Right lobe of liver (tissue), 6 donors: Measurements from ENCODE around the gene GTPBP2. TPM values are rescaled to one million over a fixed set of nuclear protein-coding genes. Genes with fewer than 3 reads are reported as not detected.
A peak's percentile ranks its signal among the peaks of the same experiment; 100 is the strongest.
"Not testable (repeated sequence)": the region's sequence is repeated elsewhere in the genome, so short reads cannot be mapped to it uniquely, and the experiment has no call there.

ENCODE experiments used
- ATAC-seq, 4 donors: fragments of 200-7000 bp; cut with Tn5 transposase; one replicate each; pipeline ENCODE4 v1.9.1; 2020; ENCODE audit warnings: mild to moderate bottlenecking in 4 of 4, moderate library complexity in 4 of 4
- DNase-seq, 3 donors: peaks; one replicate each; pipeline ENCODE4 v3.0.0-alpha.2; 2020
- H3K27ac ChIP-seq, 3 donors: fragments of 200-600 bp; one replicate each; pipeline ENCODE4 v1.8.0; 2022
- H3K27me3 ChIP-seq, 2 donors: fragments of 200-600 bp; one replicate each; pipeline ENCODE4 v1.8.0; 2022
- H3K36me3 ChIP-seq, 4 donors: fragments of 200-600 bp; sonication (generic) in 1 of 4; one replicate each; pipeline versions ENCODE4 v1.5.1 to v1.8.0; 2017 to 2022; ENCODE audit warnings: control low read depth in 1 of 4
- H3K4me1 ChIP-seq, 4 donors: fragments of 200-600 bp; sonication (generic) in 1 of 4; one replicate each; pipeline versions ENCODE4 v1.5.1 to v1.8.0; 2017 to 2022; ENCODE audit warnings: control low read depth in 1 of 4
- H3K4me3 ChIP-seq, 3 donors: fragments of 200-600 bp; one replicate each; pipeline ENCODE4 v1.8.0; 2022
- H3K9me3 ChIP-seq, 4 donors: fragments of 200-600 bp; sonication (generic) in 1 of 4; one replicate each; pipeline versions ENCODE4 v1.5.1 to v1.8.0; 2017 to 2022; ENCODE audit warnings: control low read depth in 1 of 4
- CTCF ChIP-seq, 4 donors: fragments of 200-600 bp in 3 of 4; fragments of 450-650 bp in 1 of 4; IDR thresholded peaks; one replicate each; pipeline versions ENCODE4 v1.5.1 to v1.8.0; 2016 to 2022; ENCODE audit warnings: antibody characterized with exemption in 4 of 4, mild to moderate bottlenecking in 2 of 4
- POLR2A ChIP-seq: fragments of 450-650 bp; IDR thresholded peaks from one replicate; pipeline ENCODE4 v1.6.1; 2017; ENCODE audit warnings: antibody characterized with exemption, mild to moderate bottlenecking
- WGBS: methylation state at CpG from one replicate; pipeline ENCODE4 v1.1.6; 2018; ENCODE audit warnings: low coverage, low lambda C conversion rate; ENCODE audit not compliant: insufficient coverage; ENCODE audit errors: missing lambda C conversion rate; 5-methylcytosine and 5-hydroxymethylcytosine counted together
- intact Hi-C, 2 donors: fragments of 100-400 bp; cut with DNase I; formaldehyde crosslinking; loops; one replicate each; pipeline versions ENCODE4 v1.11.2 to v1.14.1; 2022
- total RNA-seq, 6 experiments: library from RNA; depleted of rRNA in 2 of 6; stranded (reverse); fragments of >200 nt in 2 of 6; fragmentation: NEBNext Ultra II Directional in 3 of 6; extraction: Animal tissue kit (Norgen Biotek cat#: 25700) in 3 of 6; gene quantifications; one replicate each; pipeline versions ENCODE4 v1.1.0 to v1.2.4, GENCODE V29; 2016 to 2023
- donor health status: DM: no; HTN: yes; CAD: no.
- donor health status: DM: no; HTN: no; CAD: no.
- donor health status: DM: no; HTN: no; CAD: no.
- donor health status: DM: no; HTN: yes; CAD: no.
- donor health status: DM: no; HTN: yes; CAD: no.

GTPBP2 gene
- total RNA-seq, 6 experiments from 2014 or later, result 12.5 to 39.9 (median 19.2) TPM

GRCh38 chr6:43608310-43608763, 20.7 kb downstream of the GTPBP2 start:
- 0% methylated on average over 5 of the region's 5 CpGs for WGBS
- Histone ChIP-seq H3K27ac (no peak overlapping the region), H3K27me3 (no peaks in the 10 kb centered on the region), H3K9me3 (no peaks in the 10 kb centered on the region), H3K4me3 (no peak overlapping the region), H3K4me1 (no peaks in the 10 kb centered on the region), H3K36me3 (peaks cover 0 to 30% (median 6%) of the 10 kb centered on the region in 4 donors)
- intact Hi-C loops, result no loop called here
- ATAC-seq, result peak; percentile 73 to 90 (median 80)
- DNase-seq, result peak in 2 of 3 donors; percentile 47 to 61
- peak; percentile 70 to 87 (median 82) for TF ChIP-seq CTCF (IDR thresholded peaks at IDR 0.05)
- TF ChIP-seq POLR2A, result no peak

- Histone ChIP-seq H3K4me1 (no peaks in the 10 kb centered on the region), H3K36me3 (peaks cover 0 to 36% (median 2%) of the 10 kb centered on the region in 4 donors), H3K27ac (no peak overlapping the region), H3K9me3 (no peaks in the 10 kb centered on the region), H3K4me3 (no peak overlapping the region), H3K27me3 (no peaks in the 10 kb centered on the region)
- 95% methylated on average over 2 of the region's 2 CpGs for WGBS
- no peak for DNase-seq
- intact Hi-C loops, result no loop called here
- ATAC-seq, result no peak
- no peak for TF ChIP-seq POLR2A
- no peak for TF ChIP-seq CTCF (IDR thresholded peaks at IDR 0.05)
These were observed 23.0 kb downstream of the GTPBP2 start for GRCh38 chr6:43606019-43606418.

GRCh38 chr6:43604174-43604573, 24.9 kb downstream of the GTPBP2 start:
- Histone ChIP-seq H3K4me3 (no peak overlapping the region), H3K27me3 (no peaks in the 10 kb centered on the region), H3K9me3 (no peaks in the 10 kb centered on the region), H3K36me3 (peaks cover 0 to 30% (median 2%) of the 10 kb centered on the region in 4 donors), H3K27ac (no peak overlapping the region), H3K4me1 (no peaks in the 10 kb centered on the region)
- TF ChIP-seq CTCF (IDR thresholded peaks at IDR 0.05) (no peak), POLR2A (no peak)
- DNase-seq, result no peak
- intact Hi-C loops, result no loop called here
- no peak for ATAC-seq
- WGBS, result 100% methylated on average over 1 of the region's 2 CpGs

- H3K36me3 ChIP-seq, result peaks cover 0 to 25% (median 3%) of the 10 kb centered on the region in 4 donors
- intact Hi-C loops, result no loop called here
- no peaks in the 10 kb centered on the region for H3K4me1 ChIP-seq
- 96% methylated on average over 2 of the region's 2 CpGs for WGBS
- no peaks in the 10 kb centered on the region for H3K27me3 ChIP-seq
- H3K9me3 ChIP-seq, result no peaks in the 10 kb centered on the region
- DNase-seq (no peak), ATAC-seq (no peak)
- H3K27ac ChIP-seq, result no peak overlapping the region
- no peak for TF ChIP-seq POLR2A
- H3K4me3 ChIP-seq, result no peak overlapping the region
These were observed 28.5 kb downstream of the GTPBP2 start for GRCh38 chr6:43600595-43600994.

GRCh38 chr6:43593938-43594337, 35.1 kb downstream of the GTPBP2 start:
- WGBS, result 69% methylated on average over 1 of the region's 1 CpG
- intact Hi-C loops, result no loop called here
- Histone ChIP-seq H3K27me3 (no peaks in the 10 kb centered on the region), H3K27ac (no peak overlapping the region), H3K36me3 (peaks cover 0 to 6% (median 3%) of the 10 kb centered on the region in 4 donors), H3K4me3 (no peak overlapping the region), H3K4me1 (no peaks in the 10 kb centered on the region), H3K9me3 (no peaks in the 10 kb centered on the region)
- DNase-seq (no peak), ATAC-seq (no peak)
- TF ChIP-seq POLR2A (no peak), CTCF (IDR thresholded peaks at IDR 0.05) (no peak)

GRCh38 chr6:43589564-43589963, 39.5 kb downstream of the GTPBP2 start:
- DNase-seq, H3K27me3 ChIP-seq, H3K27ac ChIP-seq, H3K9me3 ChIP-seq, intact Hi-C loops, H3K4me1 ChIP-seq, H3K4me3 ChIP-seq, ATAC-seq: not testable (repeated sequence)
- no CpG with 5 or more reads among the region's 1 CpG for WGBS
- H3K36me3 ChIP-seq, result peaks cover 0 to 22% (median 6%) of the 10 kb centered on the region in 4 donors
